Vagina (tissue), 2 donors: Measurements from ENCODE around the gene MEGF8. TPM values are rescaled to one million over a fixed set of nuclear protein-coding genes. Genes with fewer than 3 reads are reported as not detected.

Experiments
- DNase-seq, 2 donors: peaks; one replicate each; pipeline ENCODE4 v3.0.0-alpha.2; 2017; ENCODE audit errors: extremely low spot score in 2 of 2
- H3K27ac ChIP-seq: fragments of 200-600 bp; sonication (generic); one replicate; pipeline ENCODE4 v1.5.1; 2019
- H3K27me3 ChIP-seq: fragments of 200-600 bp; sonication (generic); one replicate; pipeline ENCODE4 v1.5.1; 2019
- H3K36me3 ChIP-seq, 2 donors: fragments of 200-600 bp; sonication (generic); one replicate each; pipeline ENCODE4 v1.5.1; 2017 to 2019
- H3K4me1 ChIP-seq: fragments of 200-600 bp; sonication (generic); one replicate; pipeline ENCODE4 v1.5.1; 2019
- H3K4me3 ChIP-seq, 2 donors: fragments of 200-600 bp; sonication (generic); 1 replicate in 1 of 2; 2 replicates in 1 of 2; pipeline ENCODE4 v1.5.1; 2016 to 2019
- H3K9me3 ChIP-seq: fragments of 200-600 bp; sonication (generic); one replicate; pipeline ENCODE4 v1.5.1; 2019
- POLR2A ChIP-seq, 2 donors: fragments of 450-650 bp; IDR thresholded peaks; one replicate each; pipeline ENCODE4 v1.6.1; 2017; ENCODE audit warnings: antibody characterized with exemption in 2 of 2, mild to moderate bottlenecking in 2 of 2, moderate library complexity in 2 of 2
- POLR2AphosphoS5 ChIP-seq, 2 donors: sonication (generic); formaldehyde crosslinking; IDR thresholded peaks; one replicate each; pipeline ENCODE4 v1.9.0; 2017; ENCODE audit warnings: antibody characterized with exemption in 2 of 2, mild to moderate bottlenecking in 2 of 2, low read depth in 1 of 2; ENCODE audit not compliant: insufficient read depth in 1 of 2
- intact Hi-C: fragments of 100-400 bp; cut with DNase I; formaldehyde crosslinking; loops from one replicate; pipeline ENCODE4 v1.15.1; 2023
- total RNA-seq: library from RNA; depleted of rRNA; stranded (reverse); fragments of >200 nt; gene quantifications from one replicate; pipeline ENCODE4 v1.2.3, GENCODE V29; 2016
- TF ChIP-seq, protein P1 (sequence below), 3 experiments: fragments of 450-650 bp in 2 of 3; fragments of 200-600 bp in 1 of 3; sonication (generic) in 1 of 3; IDR thresholded peaks; one replicate each; pipeline ENCODE4 v1.5.1; 2017 to 2019; ENCODE audit warnings: antibody characterized with exemption in 3 of 3, mild to moderate bottlenecking in 2 of 3, moderate library complexity in 2 of 3

MEGF8 gene
- total RNA-seq, 1 donor from 2014 or later = 13.5 TPM

DNA sequence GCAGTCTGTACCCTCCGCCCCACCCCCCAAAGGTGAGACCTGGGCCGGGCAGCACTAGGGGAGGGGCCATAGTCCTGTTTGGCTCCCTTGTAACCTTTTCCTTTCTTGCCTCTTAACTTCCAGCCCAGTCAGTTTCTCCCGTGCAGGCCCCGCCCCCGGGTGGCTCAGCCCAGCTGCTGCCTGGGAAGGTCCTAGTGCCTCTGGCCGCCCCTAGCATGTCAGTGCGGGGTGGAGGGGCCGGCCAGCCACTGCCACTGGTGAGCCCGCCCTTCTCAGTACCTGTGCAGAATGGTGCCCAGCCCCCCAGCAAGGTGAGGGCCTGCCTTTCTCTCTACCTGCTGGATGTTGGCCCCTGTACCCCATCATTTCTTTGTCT lies 34.0 kb upstream of the MEGF8 start:
- Histone ChIP-seq H3K4me3 (no peak overlapping the region), H3K27me3 (no peaks in the 10 kb centered on the region), H3K27ac (no peak overlapping the region), H3K4me1 (peaks cover 8% of the 10 kb centered on the region), H3K36me3 (peaks cover 0 to 70% of the 10 kb centered on the region in 2 donors), H3K9me3 (no peaks in the 10 kb centered on the region)
- intact Hi-C loops = no loop called here
- TF ChIP-seq, protein P1, sequence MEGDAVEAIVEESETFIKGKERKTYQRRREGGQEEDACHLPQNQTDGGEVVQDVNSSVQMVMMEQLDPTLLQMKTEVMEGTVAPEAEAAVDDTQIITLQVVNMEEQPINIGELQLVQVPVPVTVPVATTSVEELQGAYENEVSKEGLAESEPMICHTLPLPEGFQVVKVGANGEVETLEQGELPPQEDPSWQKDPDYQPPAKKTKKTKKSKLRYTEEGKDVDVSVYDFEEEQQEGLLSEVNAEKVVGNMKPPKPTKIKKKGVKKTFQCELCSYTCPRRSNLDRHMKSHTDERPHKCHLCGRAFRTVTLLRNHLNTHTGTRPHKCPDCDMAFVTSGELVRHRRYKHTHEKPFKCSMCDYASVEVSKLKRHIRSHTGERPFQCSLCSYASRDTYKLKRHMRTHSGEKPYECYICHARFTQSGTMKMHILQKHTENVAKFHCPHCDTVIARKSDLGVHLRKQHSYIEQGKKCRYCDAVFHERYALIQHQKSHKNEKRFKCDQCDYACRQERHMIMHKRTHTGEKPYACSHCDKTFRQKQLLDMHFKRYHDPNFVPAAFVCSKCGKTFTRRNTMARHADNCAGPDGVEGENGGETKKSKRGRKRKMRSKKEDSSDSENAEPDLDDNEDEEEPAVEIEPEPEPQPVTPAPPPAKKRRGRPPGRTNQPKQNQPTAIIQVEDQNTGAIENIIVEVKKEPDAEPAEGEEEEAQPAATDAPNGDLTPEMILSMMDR (IDR thresholded peaks at IDR 0.05) = no peak
- TF ChIP-seq POLR2A (IDR thresholded peaks at IDR 0.05) (no peak), POLR2AphosphoS5 (IDR thresholded peaks at IDR 0.05; ENCODE audit: insufficient read depth in 1 of 2, low read depth in 1 of 2) (no peak)
- DNase-seq = no peak

DNA sequence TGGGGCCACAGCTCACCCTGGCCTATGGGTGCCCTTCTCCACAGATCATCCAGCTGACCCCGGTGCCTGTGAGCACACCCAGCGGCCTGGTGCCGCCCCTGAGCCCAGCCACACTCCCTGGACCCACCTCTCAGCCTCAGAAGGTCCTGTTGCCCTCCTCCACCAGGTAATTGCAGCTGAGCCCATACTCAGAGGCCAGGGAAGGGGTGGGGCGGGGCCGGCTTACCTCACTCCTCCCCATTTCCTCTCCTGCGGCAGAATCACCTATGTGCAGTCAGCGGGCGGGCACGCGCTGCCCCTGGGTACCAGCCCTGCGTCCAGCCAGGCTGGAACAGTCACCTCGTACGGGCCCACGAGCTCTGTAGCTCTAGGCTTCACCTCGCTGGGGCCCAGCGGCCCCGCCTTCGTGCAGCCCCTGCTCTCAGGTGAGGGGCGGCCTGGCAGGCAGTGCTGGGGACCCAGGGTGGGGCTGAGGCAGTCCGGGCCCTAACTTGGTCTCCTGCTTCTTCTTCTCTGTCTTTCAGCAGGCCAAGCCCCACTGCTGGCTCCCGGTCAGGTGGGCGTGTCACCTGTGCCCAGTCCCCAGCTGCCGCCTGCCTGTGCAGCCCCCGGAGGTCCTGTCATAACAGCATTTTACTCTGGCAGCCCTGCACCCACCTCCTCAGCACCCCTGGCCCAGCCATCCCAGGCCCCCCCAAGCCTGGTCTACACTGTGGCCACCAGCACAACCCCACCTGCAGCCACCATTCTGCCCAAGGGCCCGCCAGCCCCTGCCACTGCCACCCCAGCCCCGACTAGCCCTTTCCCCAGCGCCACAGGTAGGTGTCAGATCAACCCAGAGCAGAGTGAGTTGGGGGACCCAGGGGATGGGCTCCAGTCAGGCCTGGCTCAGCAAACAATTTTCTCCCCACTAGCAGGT lies 33.1 kb upstream of the MEGF8 start:
- no peak for TF ChIP-seq POLR2AphosphoS5 (IDR thresholded peaks at IDR 0.05; ENCODE audit: insufficient read depth in 1 of 2, low read depth in 1 of 2)
- no peak for TF ChIP-seq POLR2A (IDR thresholded peaks at IDR 0.05)
- TF ChIP-seq, protein P1 (IDR thresholded peaks at IDR 0.05) = no peak
- H3K36me3 ChIP-seq = peaks cover 0 to 67% of the 10 kb centered on the region in 2 donors
- no peaks in the 10 kb centered on the region for H3K27me3 ChIP-seq
- no peak overlapping the region for H3K4me3 ChIP-seq
- intact Hi-C loops = no loop called here
- H3K9me3 ChIP-seq = no peaks in the 10 kb centered on the region
- no peak for DNase-seq
- no peaks in the 10 kb centered on the region for H3K4me1 ChIP-seq
- H3K27ac ChIP-seq = no peak overlapping the region

DNA sequence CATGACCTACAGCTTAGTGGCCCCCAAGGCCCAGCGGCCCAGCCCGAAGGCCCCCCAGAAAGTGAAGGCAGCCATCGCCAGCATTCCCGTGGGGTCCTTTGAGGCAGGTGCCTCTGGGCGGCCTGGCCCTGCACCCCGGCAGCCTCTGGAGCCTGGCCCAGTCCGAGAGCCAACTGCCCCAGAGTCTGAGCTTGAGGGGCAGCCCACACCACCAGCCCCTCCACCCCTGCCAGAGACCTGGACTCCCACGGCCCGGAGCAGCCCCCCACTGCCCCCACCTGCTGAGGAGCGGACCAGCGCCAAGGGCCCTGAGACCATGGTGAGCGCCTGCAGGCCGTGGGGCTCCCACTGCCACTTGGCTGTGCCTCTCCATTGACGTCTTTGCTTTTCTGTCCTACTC lies 32.5 kb upstream of the MEGF8 start:
- Histone ChIP-seq H3K27ac (no peak overlapping the region), H3K4me3 (no peak overlapping the region), H3K36me3 (peaks cover 0 to 61% of the 10 kb centered on the region in 2 donors), H3K27me3 (no peaks in the 10 kb centered on the region), H3K4me1 (no peaks in the 10 kb centered on the region), H3K9me3 (no peaks in the 10 kb centered on the region)
- no peak for DNase-seq
- no peak for TF ChIP-seq POLR2A (IDR thresholded peaks at IDR 0.05)
- TF ChIP-seq, protein P1 (IDR thresholded peaks at IDR 0.05) = no peak
- no peak for TF ChIP-seq POLR2AphosphoS5 (IDR thresholded peaks at IDR 0.05; ENCODE audit: insufficient read depth in 1 of 2, low read depth in 1 of 2)
- intact Hi-C loops = no loop called here

DNA sequence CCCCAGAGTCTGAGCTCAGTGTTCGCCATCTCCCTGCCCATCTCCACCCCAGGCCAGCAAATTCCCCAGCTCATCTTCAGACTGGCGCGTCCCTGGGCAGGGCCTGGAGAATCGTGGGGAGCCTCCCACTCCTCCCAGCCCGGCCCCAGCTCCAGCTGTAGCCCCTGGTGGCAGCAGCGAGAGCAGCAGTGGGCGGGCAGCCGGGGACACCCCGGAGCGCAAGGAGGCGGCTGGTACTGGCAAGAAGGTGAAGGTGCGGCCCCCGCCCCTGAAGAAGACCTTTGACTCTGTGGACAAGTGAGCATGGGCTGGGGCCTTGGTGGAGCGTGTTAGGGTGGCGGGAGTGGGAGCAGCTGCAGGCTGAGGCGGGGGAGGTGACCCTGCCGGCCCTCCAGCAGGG lies 31.9 kb upstream of the MEGF8 start:
- no peak for TF ChIP-seq POLR2A (IDR thresholded peaks at IDR 0.05)
- TF ChIP-seq POLR2AphosphoS5 (IDR thresholded peaks at IDR 0.05; ENCODE audit: insufficient read depth in 1 of 2, low read depth in 1 of 2) = no peak
- TF ChIP-seq, protein P1 (IDR thresholded peaks at IDR 0.05) = no peak
- Histone ChIP-seq H3K4me1 (no peaks in the 10 kb centered on the region), H3K27me3 (no peaks in the 10 kb centered on the region), H3K27ac (no peak overlapping the region), H3K36me3 (peaks cover 0 to 55% of the 10 kb centered on the region in 2 donors), H3K9me3 (no peaks in the 10 kb centered on the region), H3K4me3 (no peak overlapping the region)
- intact Hi-C loops = no loop called here
- no peak for DNase-seq

DNA sequence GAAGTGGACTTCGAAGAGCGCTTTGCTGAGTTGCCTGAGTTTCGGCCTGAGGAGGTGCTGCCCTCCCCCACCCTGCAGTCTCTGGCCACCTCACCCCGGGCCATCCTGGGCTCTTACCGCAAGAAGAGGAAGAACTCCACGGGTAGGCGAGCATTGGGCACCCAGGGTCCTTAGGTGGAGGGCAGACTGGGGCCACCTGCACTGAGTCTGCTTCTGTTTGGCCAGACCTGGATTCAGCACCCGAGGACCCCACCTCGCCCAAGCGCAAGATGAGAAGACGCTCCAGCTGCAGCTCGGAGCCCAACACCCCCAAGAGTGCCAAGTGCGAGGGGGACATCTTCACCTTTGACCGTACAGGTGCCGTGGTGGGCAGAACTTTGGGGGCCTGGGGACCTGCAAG lies 31.5 kb upstream of the MEGF8 start:
- TF ChIP-seq POLR2A (IDR thresholded peaks at IDR 0.05) (no peak), POLR2AphosphoS5 (IDR thresholded peaks at IDR 0.05; ENCODE audit: insufficient read depth in 1 of 2, low read depth in 1 of 2) (no peak)
- TF ChIP-seq, protein P1 (IDR thresholded peaks at IDR 0.05) = no peak
- H3K27me3 ChIP-seq = no peaks in the 10 kb centered on the region
- no peak for DNase-seq
- H3K36me3 ChIP-seq = peaks cover 0 to 51% of the 10 kb centered on the region in 2 donors
- H3K27ac ChIP-seq = no peak overlapping the region
- intact Hi-C loops = no loop called here
- H3K4me1 ChIP-seq = no peaks in the 10 kb centered on the region
- H3K9me3 ChIP-seq = no peaks in the 10 kb centered on the region
- no peak overlapping the region for H3K4me3 ChIP-seq
